GM18951 (cell line): ENCODE measurements around the gene NCBP2L.

Experiments
- POLR2A ChIP-seq: IDR thresholded peaks from 4 replicates; pipeline ENCODE4 v1.6.1; 2011; ENCODE audit warnings: mild to moderate bottlenecking; ENCODE audit not compliant: insufficient read length, insufficient read depth; ENCODE audit errors: extremely low read depth
- in situ Hi-C: fragments of 300-500 bp; cut with MboI; formaldehyde crosslinking; loops from one replicate; pipeline ENCODE4 v1.12.0; 2022; ENCODE audit warnings: low sequenced_read_pairs, mixed read lengths, inconsistent platforms; ENCODE audit not compliant: unreplicated experiment

The NCBP2L gene

GRCh38 chrX:107777536-107777832 is at the start of gene NCBP2L:
Gene NCBP2L (plus strand): TSS chrX:107777733. CDS start chrX:107794221, 16,488 bp downstream.
- in situ Hi-C loops, result loop anchor here (5.0 kb wide), 1 partner anchor 115 kb away; no protein-coding TSS in a partner anchor

GRCh38 chrX:107728371-107729099 is 49.0 kb upstream of the NCBP2L start:
- no peak for TF ChIP-seq POLR2A
- in situ Hi-C loops, result loop anchor here (10.0 kb wide), 1 partner anchor 54 kb away; no protein-coding TSS in a partner anchor

More at GRCh38 chrX:107777536-107777832, at the start of gene NCBP2L:
- no peak for TF ChIP-seq POLR2A

DNA sequence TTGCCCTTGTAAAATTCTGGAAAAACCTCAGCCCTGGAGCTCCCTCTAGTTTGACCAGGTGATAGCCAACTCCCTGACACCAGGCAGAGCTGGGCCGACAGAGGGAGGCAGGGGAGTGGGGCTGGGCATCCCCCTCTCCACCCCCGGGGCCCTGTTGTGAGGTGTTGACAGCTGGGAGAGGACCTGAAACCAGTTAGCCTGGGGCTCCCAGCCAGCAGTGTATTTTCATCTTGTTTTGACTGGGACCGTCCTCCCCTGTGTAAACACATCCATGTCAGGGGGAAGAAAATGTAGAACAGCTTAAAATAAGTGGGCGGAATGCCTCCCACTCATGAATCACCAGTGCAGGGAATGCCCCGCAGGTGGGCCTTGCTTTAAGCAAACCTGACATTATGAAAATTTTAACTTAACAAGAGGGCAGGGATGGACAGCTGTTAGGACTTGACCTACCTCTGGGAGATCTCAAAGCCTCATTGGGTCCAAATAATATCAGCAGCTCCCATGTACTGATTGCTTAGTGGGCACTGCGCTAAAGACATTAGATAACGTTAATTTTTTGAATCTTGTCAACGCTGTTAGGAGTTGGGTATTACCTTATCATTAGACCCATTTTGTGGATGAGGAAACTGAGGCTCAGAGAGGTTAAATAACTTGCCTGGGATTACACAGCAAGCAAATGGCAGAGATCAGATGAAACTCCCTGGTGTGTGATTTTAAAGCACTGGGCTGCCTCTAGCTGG is 47.8 kb upstream of the NCBP2L start:
- in situ Hi-C loops, result loop anchor here (10.0 kb wide), 1 partner anchor 55 kb away; no protein-coding TSS in a partner anchor
- TF ChIP-seq POLR2A, result no peak

GRCh38 chrX:107730298-107730655 is 47.3 kb upstream of the NCBP2L start:
- in situ Hi-C loops, result no loop called here
- TF ChIP-seq POLR2A, result no peak

- TF ChIP-seq POLR2A, result no peak
- in situ Hi-C loops, result no loop called here
Observed at GRCh38 chrX:107730991-107731766, 46.4 kb upstream of the NCBP2L start.

GRCh38 chrX:107731831-107732502 is 45.6 kb upstream of the NCBP2L start:
- no peak for TF ChIP-seq POLR2A
- in situ Hi-C loops, result no loop called here

DNA sequence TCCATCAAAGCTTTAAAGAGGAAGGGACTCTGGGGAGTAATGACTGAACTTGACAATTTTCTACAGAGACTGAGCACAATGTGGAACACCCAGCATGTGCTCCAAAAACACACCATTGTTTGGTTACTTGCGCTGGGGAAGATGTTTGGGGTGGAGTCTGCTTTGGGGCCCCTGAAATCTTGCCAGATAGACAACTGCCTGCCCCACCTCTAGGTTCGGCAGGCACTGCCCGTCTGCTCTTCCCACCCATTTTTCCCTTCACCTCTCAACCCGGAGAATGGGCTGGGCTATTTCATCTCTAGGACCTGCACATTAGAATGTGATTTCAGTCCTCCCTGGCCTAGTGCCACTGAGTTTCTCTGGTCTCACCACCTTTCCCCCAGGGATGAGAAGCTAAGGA is 43.8 kb upstream of the NCBP2L start:
- TF ChIP-seq POLR2A, result no peak

GRCh38 chrX:107734646-107735045 is 42.9 kb upstream of the NCBP2L start:
- in situ Hi-C loops, result no loop called here

More for the DNA sequence above, 43.8 kb upstream of the NCBP2L start:
- in situ Hi-C loops, result no loop called here

GRCh38 chrX:107736781-107737531 is 40.6 kb upstream of the NCBP2L start:
- TF ChIP-seq POLR2A, result no peak
- in situ Hi-C loops, result no loop called here

More at GRCh38 chrX:107734646-107735045, 42.9 kb upstream of the NCBP2L start:
- no peak for TF ChIP-seq POLR2A

DNA sequence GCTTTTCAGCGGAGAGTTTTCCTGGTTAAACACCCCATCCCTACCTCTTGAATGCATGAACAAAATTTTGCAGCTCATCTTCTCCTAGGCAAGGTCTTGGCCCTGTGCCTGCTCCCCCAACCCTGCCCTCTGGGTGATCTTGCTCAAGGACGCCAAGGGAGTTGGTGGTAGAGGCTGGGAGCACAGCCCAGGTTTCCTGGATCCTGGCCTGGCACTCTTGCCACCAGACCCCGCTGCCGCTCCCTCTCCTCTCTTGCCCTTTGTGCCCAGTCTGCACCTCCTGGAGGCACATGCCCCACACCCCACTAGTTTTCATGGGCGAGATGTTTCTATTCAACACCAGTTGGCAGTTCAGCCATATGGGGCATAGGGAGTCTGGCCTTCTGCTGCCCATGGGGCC is 39.3 kb upstream of the NCBP2L start:
- TF ChIP-seq POLR2A, result no peak
- in situ Hi-C loops, result no loop called here

GRCh38 chrX:107738768-107739167 is 38.8 kb upstream of the NCBP2L start:
- in situ Hi-C loops, result no loop called here
- no peak for TF ChIP-seq POLR2A

DNA sequence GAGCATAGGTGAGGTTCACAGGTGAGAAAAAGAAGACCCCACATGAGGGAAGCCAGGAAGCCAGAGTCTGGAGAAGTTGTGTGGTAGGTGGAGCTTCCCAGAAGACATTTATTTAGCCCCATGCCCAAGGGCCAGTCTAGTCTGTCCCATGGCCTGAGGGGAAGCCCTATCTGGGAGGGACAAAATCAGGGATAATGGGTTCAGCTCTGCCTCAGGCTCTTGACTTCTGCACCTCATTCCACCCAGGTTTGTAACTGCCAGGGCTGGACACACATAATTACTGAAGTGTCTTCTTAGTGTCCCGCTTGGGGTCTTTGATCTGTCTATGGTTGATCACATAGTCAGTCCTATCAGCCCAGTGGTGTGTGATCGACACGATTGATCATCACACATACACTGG is 38.0 kb upstream of the NCBP2L start:
- in situ Hi-C loops, result no loop called here

More for the DNA sequence above, 38.0 kb upstream of the NCBP2L start:
- no peak for TF ChIP-seq POLR2A
